A549 (cell line): ENCODE measurements around the gene SH3RF3. TPM values are rescaled to one million over a fixed set of nuclear protein-coding genes. Genes with fewer than 3 reads are reported as not detected.

Source experiments
- ATAC-seq, 2 experiments: fragments of 200-7000 bp in 1 of 2; fragments of >200 bp in 1 of 2; cut with Nextera tagmentation in 1 of 2; cut with Tn5 transposase in 1 of 2; 3 replicates each; pipeline versions ENCODE4 v1.8.0 to v1.9.1; 2018 to 2020; ENCODE audit warnings: mild to moderate bottlenecking in 1 of 2, moderate library complexity in 1 of 2
- CTCF ChIA-PET: fragments of 300-600 bp; sonication (Branson Sonifier 250); formaldehyde crosslinking; extraction: SDS; loops from one replicate; lab custom pipeline; 2021; ENCODE audit warnings: antibody characterized with exemption, inconsistent platforms; lab: Yijun Ruan, JAX
- POLR2A ChIA-PET: fragments of 350-600 bp; formaldehyde crosslinking; extraction: SDS; loops from one replicate; lab custom pipeline; 2021; ENCODE audit warnings: antibody characterized with exemption, inconsistent platforms; lab: Yijun Ruan, JAX
- DNase-seq, 2 experiments: peaks; one replicate each; pipeline versions ENCODE4 v3.0.0 to v3.0.0-alpha.2; 2011 to 2016; ENCODE audit warnings: low read depth in 1 of 2, low spot score in 1 of 2
- FAIRE-seq: peaks from 2 replicates; lab custom pipeline; 2011; peaks lifted over from hg19 to GRCh38; lab: Jason Lieb, UNC
- H3K27ac ChIP-seq, 2 experiments: fragments of >200 bp; sonication (Bioruptor Twin); formaldehyde crosslinking; 3 replicates each; pipeline ENCODE4 v1.5.1; 2016 to 2017
- H3K4me1 ChIP-seq: fragments of >200 bp; sonication (Bioruptor Twin); formaldehyde crosslinking; 3 replicates; pipeline ENCODE4 v1.6.1; 2016
- H3K4me2 ChIP-seq: fragments of >200 bp; sonication (Bioruptor Twin); formaldehyde crosslinking; 3 replicates; pipeline ENCODE4 v1.6.1; 2016
- H3K4me3 ChIP-seq: fragments of >200 bp; sonication (Bioruptor Twin); formaldehyde crosslinking; 3 replicates; pipeline ENCODE4 v1.5.1; 2016
- H3K9me3 ChIP-seq: fragments of >200 bp; sonication (Bioruptor Twin); formaldehyde crosslinking; 3 replicates; pipeline ENCODE4 v1.6.1; 2016
- BHLHE40 ChIP-seq: IDR thresholded peaks from 2 replicates; pipeline ENCODE4 v1.6.1; 2012; ENCODE audit warnings: low read depth, low read length, inconsistent platforms
- CBX2 ChIP-seq: fragments of 200-600 bp; sonication (generic); IDR thresholded peaks from 2 replicates; pipeline ENCODE4 v1.6.1; 2016; ENCODE audit warnings: low read depth, mild to moderate bottlenecking, borderline replicate concordance
- CBX8 ChIP-seq: fragments of 200-600 bp; sonication (generic); IDR thresholded peaks from 2 replicates; pipeline ENCODE4 v1.6.1; 2016
- CHD4 ChIP-seq: fragments of 200-600 bp; sonication (generic); IDR thresholded peaks from 2 replicates; pipeline ENCODE4 v1.6.1; 2016; ENCODE audit warnings: antibody characterized with exemption, mild to moderate bottlenecking, borderline replicate concordance
- EHMT2 ChIP-seq: fragments of 200-600 bp; sonication (generic); IDR thresholded peaks from 2 replicates; pipeline ENCODE4 v1.6.1; 2016; ENCODE audit warnings: antibody characterized with exemption, low read depth, mild to moderate bottlenecking, moderate library complexity
- EP300 ChIP-seq, 2 experiments: fragments of >200 bp; sonication (Bioruptor Twin); formaldehyde crosslinking; IDR thresholded peaks; 2 replicates in 1 of 2; 3 replicates in 1 of 2; pipeline ENCODE4 v1.6.1; 2016 to 2017
- ESRRA ChIP-seq: fragments of 150-350 bp; IDR thresholded peaks from 2 replicates; pipeline ENCODE4 v1.6.1; 2014; ENCODE audit warnings: mild to moderate bottlenecking, low read length, borderline replicate concordance
- FOXS1 ChIP-seq: fragments of 250-450 bp; sonication (Bioruptor Pico); IDR thresholded peaks from 2 replicates; pipeline ENCODE4 v1.5.0; 2020; ENCODE audit warnings: mild to moderate bottlenecking, moderate library complexity
- GATA3 ChIP-seq: IDR thresholded peaks from 2 replicates; pipeline ENCODE4 v1.6.1; 2012; ENCODE audit warnings: borderline replicate concordance
- HEYL ChIP-seq: fragments of 250-450 bp; sonication (Bioruptor Pico); IDR thresholded peaks from 2 replicates; pipeline ENCODE4 v1.8.0; 2021; ENCODE audit warnings: mild to moderate bottlenecking, moderate library complexity
- HOXA7 ChIP-seq: fragments of 250-450 bp; sonication (Bioruptor Pico); IDR thresholded peaks from 2 replicates; pipeline ENCODE4 v1.5.0; 2020; ENCODE audit warnings: mild to moderate bottlenecking, moderate library complexity
- HOXB13 ChIP-seq: fragments of 250-450 bp; sonication (Bioruptor Pico); IDR thresholded peaks from 2 replicates; pipeline ENCODE4 v1.5.0; 2020; ENCODE audit warnings: low read depth, mild to moderate bottlenecking, moderate library complexity
- JUN ChIP-seq, 2 experiments: fragments of >200 bp; sonication (Bioruptor Twin); formaldehyde crosslinking; IDR thresholded peaks; 2 replicates in 1 of 2; 3 replicates in 1 of 2; pipeline ENCODE4 v1.6.1; 2016 to 2017
- KDM5A ChIP-seq: fragments of 200-600 bp; sonication (generic); IDR thresholded peaks from 2 replicates; pipeline ENCODE4 v1.6.1; 2016; ENCODE audit warnings: antibody characterized with exemption, mild to moderate bottlenecking
- MAFK ChIP-seq: fragments of 450-650 bp; IDR thresholded peaks from 2 replicates; pipeline ENCODE4 v1.6.1; 2014; ENCODE audit not compliant: partially characterized antibody
- MAZ ChIP-seq: fragments of 150-350 bp; IDR thresholded peaks from 2 replicates; pipeline ENCODE4 v1.6.1; 2014; ENCODE audit warnings: antibody characterized with exemption, low read depth, low read length, borderline replicate concordance
- MYC ChIP-seq: IDR thresholded peaks from 2 replicates; pipeline ENCODE4 v1.6.1; 2012; ENCODE audit warnings: mild to moderate bottlenecking, inconsistent platforms, low read length, improper control_type of control experiment, borderline replicate concordance
- NFE2L2 ChIP-seq: fragments of 150-350 bp; conservative IDR thresholded peaks from 2 replicates; pipeline ENCODE4 v1.6.1; 2014; ENCODE audit warnings: low read length
- PHF8 ChIP-seq: fragments of 200-600 bp; sonication (generic); IDR thresholded peaks from 2 replicates; pipeline ENCODE4 v1.6.1; 2016; ENCODE audit warnings: low read depth, mild to moderate bottlenecking, antibody characterized with exemption, moderate library complexity, borderline replicate concordance
- POLR2AphosphoS2 ChIP-seq: conservative IDR thresholded peaks from 2 replicates; pipeline ENCODE4 v1.6.1; 2012; ENCODE audit warnings: low read length, improper control_type of control experiment, inconsistent platforms
- RARB ChIP-seq: fragments of 250-450 bp; sonication (Bioruptor Pico); IDR thresholded peaks from 2 replicates; pipeline ENCODE4 v1.8.0; 2021; ENCODE audit warnings: mild to moderate bottlenecking, moderate library complexity
- RCOR1 ChIP-seq: fragments of 150-350 bp; IDR thresholded peaks from 2 replicates; pipeline ENCODE4 v1.6.1; 2014; ENCODE audit warnings: antibody characterized with exemption, low read length, low read depth
- RFX5 ChIP-seq: fragments of 450-650 bp; IDR thresholded peaks from 2 replicates; pipeline ENCODE4 v1.7.1; 2014; ENCODE audit warnings: antibody characterized with exemption, mild to moderate bottlenecking, moderate library complexity
- RNF2 ChIP-seq: fragments of 200-600 bp; sonication (generic); IDR thresholded peaks from 2 replicates; pipeline ENCODE4 v1.6.1; 2016; ENCODE audit warnings: low read depth, mild to moderate bottlenecking, antibody characterized with exemption, moderate library complexity, borderline replicate concordance
- SMC3 ChIP-seq: fragments of >200 bp; sonication (Bioruptor Twin); formaldehyde crosslinking; IDR thresholded peaks from 3 replicates; pipeline ENCODE4 v1.6.1; 2018; ENCODE audit warnings: inconsistent platforms
- TP53 ChIP-seq: fragments of 250-450 bp; sonication (Bioruptor Pico); IDR thresholded peaks from 2 replicates; pipeline ENCODE4 v1.5.0; 2021; ENCODE audit warnings: mild to moderate bottlenecking, moderate library complexity
- ZSCAN20 ChIP-seq: fragments of 250-450 bp; sonication (Bioruptor Pico); IDR thresholded peaks from 2 replicates; pipeline ENCODE4 v1.8.0; 2022; ENCODE audit warnings: mild to moderate bottlenecking, moderate library complexity
- WGBS: methylation state at CpG from one replicate; pipeline ENCODE4 v1.1.6; 2017; ENCODE audit errors: missing lambda C conversion rate; 5-methylcytosine and 5-hydroxymethylcytosine counted together
- polyA plus RNA-seq, 4 experiments: library from polyadenylated mRNA; depleted of rRNA in 3 of 4; stranded (reverse); fragments of >200 nt; fragmentation: RNase III in 1 of 4; extraction: RNeasy Plus Mini Kit Qiagen cat#74134 plus additional on column Dnase treatment in 1 of 4; gene quantifications; 2 replicates in 3 of 4; 3 replicates in 1 of 4; pipeline ENCODE4 v1.2.3, GENCODE V29; 2011 to 2017
- TF ChIP-seq, protein P1 (sequence below): fragments of >200 bp; sonication (Bioruptor Twin); formaldehyde crosslinking; IDR thresholded peaks from 3 replicates; pipeline ENCODE4 v1.6.1; 2016
- TF ChIP-seq, protein P2 (sequence below): fragments of 250-450 bp; sonication (Bioruptor Pico); IDR thresholded peaks from 2 replicates; pipeline ENCODE4 v1.5.0; 2020; ENCODE audit warnings: low read depth, mild to moderate bottlenecking, moderate library complexity

The SH3RF3 gene
- polyA plus RNA-seq, 2 of the 4 experiments (the other 2 are of a cell fraction): 0.04 to 0.21 TPM

DNA sequence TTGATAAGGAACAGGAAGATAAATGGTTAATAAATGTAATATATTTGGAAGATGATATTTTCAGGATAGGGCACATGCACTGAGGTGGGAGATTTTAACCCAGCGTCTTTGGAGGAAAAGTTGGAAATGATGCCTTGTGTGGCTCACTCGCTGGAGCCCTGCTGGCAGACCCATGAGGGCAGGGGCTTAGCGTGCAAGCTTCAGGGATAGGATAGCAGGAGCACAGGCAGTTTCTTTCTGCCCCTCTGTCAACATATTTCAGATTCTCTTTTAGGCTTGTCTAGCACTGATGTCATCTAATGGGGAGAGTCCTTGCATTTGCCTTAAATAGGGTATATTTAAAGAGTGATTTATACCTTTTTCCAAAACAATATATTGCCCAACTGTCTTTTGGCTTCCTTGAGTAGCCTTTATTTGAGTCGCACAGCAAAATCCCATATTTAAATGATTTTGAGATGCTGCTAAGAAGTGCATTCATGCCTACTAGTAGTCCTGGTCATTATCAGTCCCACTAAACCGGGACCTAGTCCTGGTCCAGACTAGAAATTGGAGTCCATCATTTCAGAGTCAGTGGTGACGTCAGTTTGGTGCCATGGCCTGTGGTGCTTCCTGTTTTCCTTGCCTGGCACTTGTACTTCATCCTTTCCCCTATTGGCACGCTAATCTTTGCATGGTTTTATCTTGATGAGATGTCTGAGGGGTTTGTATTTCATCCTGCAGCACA is 45.8 kb downstream of the SH3RF3 start:
- CTCF ChIA-PET: no interaction called here
- no peaks in the 10 kb centered on the region for H3K4me1 ChIP-seq

DNA sequence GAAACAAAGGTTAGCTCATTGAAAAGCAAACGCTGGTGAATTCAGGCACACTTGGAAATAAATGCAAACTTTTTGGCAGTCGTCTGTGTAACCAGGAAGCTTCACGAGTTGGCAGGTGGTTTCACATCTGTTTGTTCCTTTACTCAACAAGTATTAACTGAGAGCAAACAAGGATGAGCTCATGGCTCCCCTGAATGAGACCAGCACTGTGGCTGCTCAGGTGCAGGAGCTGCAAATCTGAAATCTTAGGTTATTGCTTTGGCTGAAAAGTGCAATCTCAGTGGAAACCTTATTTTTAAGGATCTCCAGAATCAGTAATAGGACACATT is 46.3 kb downstream of the SH3RF3 start:
- DNase-seq (no peak), ATAC-seq (no peak)
- Histone ChIP-seq H3K4me3 (no peak overlapping the region), H3K9me3 (peaks cover 18% of the 10 kb centered on the region)
- TF ChIP-seq PHF8: no peak
- no peak for TF ChIP-seq RNF2
- TF ChIP-seq, protein P1, sequence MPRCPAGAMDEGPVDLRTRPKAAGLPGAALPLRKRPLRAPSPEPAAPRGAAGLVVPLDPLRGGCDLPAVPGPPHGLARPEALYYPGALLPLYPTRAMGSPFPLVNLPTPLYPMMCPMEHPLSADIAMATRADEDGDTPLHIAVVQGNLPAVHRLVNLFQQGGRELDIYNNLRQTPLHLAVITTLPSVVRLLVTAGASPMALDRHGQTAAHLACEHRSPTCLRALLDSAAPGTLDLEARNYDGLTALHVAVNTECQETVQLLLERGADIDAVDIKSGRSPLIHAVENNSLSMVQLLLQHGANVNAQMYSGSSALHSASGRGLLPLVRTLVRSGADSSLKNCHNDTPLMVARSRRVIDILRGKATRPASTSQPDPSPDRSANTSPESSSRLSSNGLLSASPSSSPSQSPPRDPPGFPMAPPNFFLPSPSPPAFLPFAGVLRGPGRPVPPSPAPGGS: no peak
- no peak for TF ChIP-seq JUN (IDR thresholded peaks at IDR 0.05)
- no peak for TF ChIP-seq ESRRA
- no peak for TF ChIP-seq TP53
- no peak for TF ChIP-seq GATA3
- TF ChIP-seq RFX5: no peak
- TF ChIP-seq RCOR1: no peak
- TF ChIP-seq CBX2: no peak
- TF ChIP-seq, all 56 proteins: peak for 0
- POLR2A ChIA-PET: no interaction called here
- CTCF ChIA-PET: no interaction called here
- H3K4me1 ChIP-seq: no peaks in the 10 kb centered on the region
- H3K27ac ChIP-seq: no peak overlapping the region
- H3K4me2 ChIP-seq: no peak overlapping the region
- FAIRE-seq: no peak
- WGBS: 18% methylated on average over 3 of the region's 3 CpGs

More for the DNA sequence above, 45.8 kb downstream of the SH3RF3 start:
- Histone ChIP-seq H3K4me2 (no peak overlapping the region), H3K4me3 (no peak overlapping the region), H3K27ac (no peak overlapping the region), H3K9me3 (peaks cover 18% of the 10 kb centered on the region)
- ATAC-seq: no peak
- WGBS: 33% methylated on average over 7 of the region's 7 CpGs
- TF ChIP-seq HOXB13 (no peak), CHD4 (no peak), ESRRA (no peak), KDM5A (no peak), SMC3 (no peak), NFE2L2 (no peak), POLR2AphosphoS2 (no peak), ZSCAN20 (no peak), FOXS1 (no peak), MAZ (no peak), BHLHE40 (no peak), HEYL (no peak), MAFK (no peak), EP300 (IDR thresholded peaks at IDR 0.05) (no peak)
- TF ChIP-seq, protein P2, sequence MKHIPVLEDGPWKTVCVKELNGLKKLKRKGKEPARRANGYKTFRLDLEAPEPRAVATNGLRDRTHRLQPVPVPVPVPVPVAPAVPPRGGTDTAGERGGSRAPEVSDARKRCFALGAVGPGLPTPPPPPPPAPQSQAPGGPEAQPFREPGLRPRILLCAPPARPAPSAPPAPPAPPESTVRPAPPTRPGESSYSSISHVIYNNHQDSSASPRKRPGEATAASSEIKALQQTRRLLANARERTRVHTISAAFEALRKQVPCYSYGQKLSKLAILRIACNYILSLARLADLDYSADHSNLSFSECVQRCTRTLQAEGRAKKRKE: no peak
- no peak for FAIRE-seq
- DNase-seq: no peak
- POLR2A ChIA-PET: no interaction called here

DNA sequence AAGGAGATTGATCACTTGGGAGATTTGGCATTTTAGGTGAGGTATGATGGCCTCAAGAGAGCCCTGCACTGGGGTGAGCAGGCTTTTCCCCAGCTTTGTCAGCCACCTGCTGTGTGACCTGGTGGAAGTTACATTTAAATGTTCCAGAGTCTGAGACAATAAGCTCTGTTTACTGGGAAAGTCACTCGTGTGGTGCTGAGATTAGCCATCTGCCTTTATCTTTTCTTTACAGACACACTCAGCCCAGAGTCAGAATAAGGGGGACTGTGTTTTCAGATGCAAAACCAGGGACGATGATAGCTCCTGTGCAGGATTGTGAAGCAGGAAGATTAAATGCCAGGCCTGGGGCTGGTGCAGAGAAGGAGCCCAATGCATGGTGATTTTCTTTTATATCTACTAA is 47.9 kb downstream of the SH3RF3 start:
- ChIA-PET POLR2A (no interaction called here), CTCF (no interaction called here)
- no peaks in the 10 kb centered on the region for H3K4me1 ChIP-seq
- no peak overlapping the region for H3K4me3 ChIP-seq
- no peak overlapping the region for H3K4me2 ChIP-seq
- FAIRE-seq: no peak
- ATAC-seq: no peak
- WGBS: 17% methylated on average over 2 of the region's 2 CpGs
- no peak for DNase-seq
- peaks cover 18% of the 10 kb centered on the region for H3K9me3 ChIP-seq
- H3K27ac ChIP-seq: no peak overlapping the region
- TF ChIP-seq ZSCAN20: no peak
- TF ChIP-seq HOXA7 (CRISPR knock-in tag): no peak
- no peak for TF ChIP-seq TP53
- TF ChIP-seq POLR2AphosphoS2: no peak
- TF ChIP-seq MAFK: no peak
- TF ChIP-seq, protein P1: no peak
- TF ChIP-seq MYC: no peak
- TF ChIP-seq HEYL: no peak
- no peak for TF ChIP-seq EHMT2
- TF ChIP-seq, protein P2: no peak
- no peak for TF ChIP-seq JUN (IDR thresholded peaks at IDR 0.05)
- TF ChIP-seq RARB (CRISPR knock-in tag): no peak
- no peak for TF ChIP-seq CBX8
